ENCODE results near the gene MYBPC2.
A peak's percentile ranks its signal among the peaks of the same experiment; 100 is the strongest.

MYBPC2 gene

DNA sequence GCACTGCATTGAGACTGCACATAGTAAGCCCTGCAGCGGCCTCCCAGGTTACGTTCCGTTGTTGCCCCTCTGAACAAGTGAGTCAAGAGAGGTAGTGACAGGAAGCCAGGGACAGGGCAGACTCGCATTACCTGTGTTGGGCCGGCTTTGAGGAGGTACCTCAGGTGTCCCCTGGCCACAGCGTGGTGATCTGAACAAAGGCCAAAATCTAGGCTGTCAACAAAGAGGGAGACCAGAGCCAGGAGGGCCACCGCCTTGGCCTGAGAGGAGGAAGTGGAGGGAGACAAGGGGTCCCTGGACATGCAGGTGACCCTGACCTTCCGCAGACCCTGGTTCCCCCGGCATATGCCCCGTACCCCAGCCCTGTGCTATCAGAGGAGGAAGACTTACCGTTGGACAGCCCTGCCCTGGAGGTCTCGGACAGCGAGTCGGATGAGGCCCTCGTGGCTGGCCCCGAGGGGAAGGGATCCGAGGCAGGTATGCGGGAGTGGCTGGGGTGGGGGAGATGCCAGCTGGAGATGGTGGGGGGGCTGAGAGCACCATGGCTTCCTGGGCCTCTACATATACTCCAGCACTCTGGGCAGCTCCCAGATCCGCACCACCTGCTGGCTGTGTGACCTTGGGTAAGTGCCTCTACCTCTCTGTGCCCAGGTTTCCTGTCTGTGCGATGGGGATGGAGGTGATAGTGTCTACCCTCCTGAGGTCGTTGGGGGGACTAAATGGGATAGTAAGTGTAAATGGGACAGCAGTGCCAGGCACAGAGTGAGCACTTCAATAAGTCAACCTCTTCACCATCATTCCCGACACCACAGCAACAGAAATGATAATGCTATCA, 9.2 kb upstream of the MYBPC2 start:
- peaks cover 16% of the 10 kb centered on the region for H3K27me3 ChIP-seq (ENCODE audit: control insufficient read depth, insufficient read depth, low read length)
- H3K4me3 ChIP-seq (ENCODE audit: low read length) = peak overlapping the region; percentile 1
- no peak overlapping the region for H3K9ac ChIP-seq (ENCODE audit: low read length)
- no peak overlapping the region for H3K27ac ChIP-seq (ENCODE audit: low read depth, low read length)
- H3K36me3 ChIP-seq (ENCODE audit: control insufficient read depth, insufficient read depth, low read length) = no peaks in the 10 kb centered on the region
- H3K4me1 ChIP-seq (ENCODE audit: control insufficient read depth, insufficient read depth, low read length) = no peaks in the 10 kb centered on the region

DNA sequence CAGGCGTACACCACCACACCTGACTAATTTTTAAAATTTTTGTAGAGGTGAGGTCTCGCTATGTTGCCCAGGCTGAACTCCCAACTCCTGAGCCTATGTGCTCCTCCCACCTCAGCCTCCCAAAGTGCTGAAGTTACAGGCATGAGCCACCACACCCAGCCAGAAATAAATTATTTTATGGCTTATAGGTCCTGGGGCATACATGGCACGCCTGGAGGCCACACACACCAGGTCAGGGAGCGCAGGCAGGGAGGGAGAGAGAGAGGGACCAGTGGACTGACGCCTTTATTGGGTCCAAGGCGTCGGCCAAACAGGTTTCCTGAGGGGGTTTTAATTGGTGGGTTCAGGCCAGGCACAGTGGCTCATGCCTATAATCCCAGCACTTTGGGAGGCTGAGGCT, 7.1 kb upstream of the MYBPC2 start:
- H3K27ac ChIP-seq (ENCODE audit: low read depth, low read length) = no peak overlapping the region
- no peaks in the 10 kb centered on the region for H3K36me3 ChIP-seq (ENCODE audit: control insufficient read depth, insufficient read depth, low read length)
- H3K27me3 ChIP-seq (ENCODE audit: control insufficient read depth, insufficient read depth, low read length) = peaks cover 6% of the 10 kb centered on the region
- no peak overlapping the region for H3K9ac ChIP-seq (ENCODE audit: low read length)
- H3K4me3 ChIP-seq (ENCODE audit: low read length) = no peak overlapping the region
- no peaks in the 10 kb centered on the region for H3K4me1 ChIP-seq (ENCODE audit: control insufficient read depth, insufficient read depth, low read length)

DNA sequence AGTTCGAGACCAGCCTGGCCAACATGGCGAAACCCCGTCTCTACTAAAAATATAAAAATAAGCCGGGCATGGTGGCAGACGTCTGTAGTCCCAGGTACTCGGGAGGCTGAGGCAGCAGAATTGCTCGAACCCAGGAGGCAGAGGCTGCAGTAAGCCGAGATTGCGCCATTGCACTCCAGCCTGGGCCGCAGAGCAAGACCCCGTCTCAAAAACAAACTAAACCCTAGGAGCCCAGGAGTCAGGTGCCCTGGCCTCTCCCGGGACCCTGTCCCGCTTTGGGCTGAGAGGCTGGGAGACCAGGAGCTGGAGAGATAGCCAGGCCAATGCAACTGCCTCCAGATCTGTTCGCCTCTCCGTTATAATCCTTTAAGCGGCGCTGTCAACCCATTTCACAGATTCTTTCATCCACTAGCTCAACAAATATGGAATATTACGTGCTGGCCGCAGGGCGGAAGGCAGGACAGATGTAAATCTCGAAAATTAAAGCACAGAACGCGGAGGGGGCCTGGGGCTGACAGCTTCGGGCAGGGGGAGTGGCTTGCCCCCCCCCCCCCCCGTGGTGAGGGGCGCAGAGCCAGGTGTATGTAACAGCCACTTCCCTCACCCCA, 5.3 kb upstream of the MYBPC2 start:
- peak overlapping the region; percentile 35 for H3K4me3 ChIP-seq (ENCODE audit: low read length)
- no peak overlapping the region for H3K9ac ChIP-seq (ENCODE audit: low read length)
- H3K36me3 ChIP-seq (ENCODE audit: control insufficient read depth, insufficient read depth, low read length) = no peaks in the 10 kb centered on the region
- H3K27me3 ChIP-seq (ENCODE audit: control insufficient read depth, insufficient read depth, low read length) = peaks cover 3% of the 10 kb centered on the region
- H3K27ac ChIP-seq (ENCODE audit: low read depth, low read length) = peak overlapping the region; percentile 24
- no peaks in the 10 kb centered on the region for H3K4me1 ChIP-seq (ENCODE audit: control insufficient read depth, insufficient read depth, low read length)

DNA sequence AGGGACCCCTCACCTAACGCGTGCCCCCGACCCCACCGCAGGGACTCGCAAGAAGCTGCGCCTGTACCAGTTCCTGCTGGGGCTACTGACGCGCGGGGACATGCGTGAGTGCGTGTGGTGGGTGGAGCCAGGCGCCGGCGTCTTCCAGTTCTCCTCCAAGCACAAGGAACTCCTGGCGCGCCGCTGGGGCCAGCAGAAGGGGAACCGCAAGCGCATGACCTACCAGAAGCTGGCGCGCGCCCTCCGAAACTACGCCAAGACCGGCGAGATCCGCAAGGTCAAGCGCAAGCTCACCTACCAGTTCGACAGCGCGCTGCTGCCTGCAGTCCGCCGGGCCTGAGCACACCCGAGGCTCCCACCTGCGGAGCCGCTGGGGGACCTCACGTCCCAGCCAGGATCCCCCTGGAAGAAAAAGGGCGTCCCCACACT, 4.7 kb upstream of the MYBPC2 start:
- Histone ChIP-seq H3K4me1 (ENCODE audit: control insufficient read depth, insufficient read depth, low read length) (no peaks in the 10 kb centered on the region), H3K36me3 (ENCODE audit: control insufficient read depth, insufficient read depth, low read length) (no peaks in the 10 kb centered on the region), H3K9ac (ENCODE audit: low read length) (no peak overlapping the region), H3K4me3 (ENCODE audit: low read length) (peak overlapping the region; percentile 35), H3K27me3 (ENCODE audit: control insufficient read depth, insufficient read depth, low read length) (peaks cover 9% of the 10 kb centered on the region), H3K27ac (ENCODE audit: low read depth, low read length) (peak overlapping the region; percentile 24)

DNA sequence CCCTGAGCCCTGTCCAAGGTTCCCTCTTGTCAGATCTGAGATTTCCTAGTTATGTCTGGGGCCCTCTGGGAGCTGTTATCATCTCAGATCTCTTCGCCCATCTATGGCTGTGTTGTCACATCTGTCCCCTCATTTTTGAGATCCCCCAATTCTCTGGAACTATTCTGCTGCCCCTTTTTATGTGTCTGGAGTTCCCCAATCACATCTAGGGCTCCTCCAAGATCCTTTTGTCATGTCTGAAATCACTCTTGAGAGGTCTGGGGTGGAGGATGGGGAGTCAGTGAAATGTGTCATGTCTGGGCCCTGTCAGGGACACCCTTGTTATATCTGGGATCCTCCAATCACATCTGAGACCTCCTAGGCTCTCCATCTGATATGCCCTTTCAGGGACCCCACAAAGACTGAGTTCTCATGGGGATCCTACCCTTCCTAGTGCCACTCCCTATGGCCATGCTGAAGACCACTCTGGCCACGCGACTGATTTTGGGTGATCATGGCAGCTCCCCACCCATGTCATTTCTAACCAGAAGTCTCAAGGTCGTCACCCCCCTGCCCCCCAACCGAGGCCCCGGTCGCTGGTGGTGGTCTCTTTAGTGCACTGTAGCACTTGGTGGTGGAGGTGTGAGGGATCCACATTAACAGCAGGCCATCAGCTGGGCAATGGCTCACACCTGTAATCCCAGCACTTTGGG, 3.8 kb upstream of the MYBPC2 start:
- Histone ChIP-seq H3K4me1 (ENCODE audit: control insufficient read depth, insufficient read depth, low read length) (no peaks in the 10 kb centered on the region), H3K27ac (ENCODE audit: low read depth, low read length) (no peak overlapping the region), H3K4me3 (ENCODE audit: low read length) (no peak overlapping the region), H3K9ac (ENCODE audit: low read length) (no peak overlapping the region), H3K36me3 (ENCODE audit: control insufficient read depth, insufficient read depth, low read length) (no peaks in the 10 kb centered on the region), H3K27me3 (ENCODE audit: control insufficient read depth, insufficient read depth, low read length) (peaks cover 9% of the 10 kb centered on the region)

DNA sequence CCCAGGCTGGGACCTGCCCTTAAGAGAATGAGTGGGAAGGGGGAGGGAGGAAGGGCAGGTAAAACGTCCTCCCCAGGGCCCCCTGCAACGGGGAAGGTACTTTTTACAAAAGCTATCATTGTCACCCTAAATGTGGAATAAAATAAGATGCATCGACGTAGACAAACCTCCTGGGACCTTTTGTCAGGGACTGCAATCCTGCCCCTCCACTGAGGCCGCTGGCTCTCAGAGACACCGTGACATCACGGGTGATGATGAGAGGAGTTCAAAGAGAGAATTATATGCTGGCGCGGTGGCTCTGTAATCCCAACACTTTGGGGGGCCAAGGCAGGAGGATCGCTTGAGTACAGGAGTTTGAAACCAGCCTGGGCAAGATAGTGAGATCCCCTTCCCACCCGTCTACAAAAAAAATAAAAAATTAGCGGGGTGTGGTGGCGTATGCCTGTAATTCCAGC, 1.8 kb upstream of the MYBPC2 start:
- Histone ChIP-seq H3K27me3 (ENCODE audit: control insufficient read depth, insufficient read depth, low read length) (peaks cover 9% of the 10 kb centered on the region), H3K4me3 (ENCODE audit: low read length) (peak overlapping the region; percentile 75), H3K36me3 (ENCODE audit: control insufficient read depth, insufficient read depth, low read length) (no peaks in the 10 kb centered on the region), H3K4me1 (ENCODE audit: control insufficient read depth, insufficient read depth, low read length) (no peaks in the 10 kb centered on the region), H3K9ac (ENCODE audit: low read length) (no peak overlapping the region), H3K27ac (ENCODE audit: low read depth, low read length) (no peak overlapping the region)

DNA sequence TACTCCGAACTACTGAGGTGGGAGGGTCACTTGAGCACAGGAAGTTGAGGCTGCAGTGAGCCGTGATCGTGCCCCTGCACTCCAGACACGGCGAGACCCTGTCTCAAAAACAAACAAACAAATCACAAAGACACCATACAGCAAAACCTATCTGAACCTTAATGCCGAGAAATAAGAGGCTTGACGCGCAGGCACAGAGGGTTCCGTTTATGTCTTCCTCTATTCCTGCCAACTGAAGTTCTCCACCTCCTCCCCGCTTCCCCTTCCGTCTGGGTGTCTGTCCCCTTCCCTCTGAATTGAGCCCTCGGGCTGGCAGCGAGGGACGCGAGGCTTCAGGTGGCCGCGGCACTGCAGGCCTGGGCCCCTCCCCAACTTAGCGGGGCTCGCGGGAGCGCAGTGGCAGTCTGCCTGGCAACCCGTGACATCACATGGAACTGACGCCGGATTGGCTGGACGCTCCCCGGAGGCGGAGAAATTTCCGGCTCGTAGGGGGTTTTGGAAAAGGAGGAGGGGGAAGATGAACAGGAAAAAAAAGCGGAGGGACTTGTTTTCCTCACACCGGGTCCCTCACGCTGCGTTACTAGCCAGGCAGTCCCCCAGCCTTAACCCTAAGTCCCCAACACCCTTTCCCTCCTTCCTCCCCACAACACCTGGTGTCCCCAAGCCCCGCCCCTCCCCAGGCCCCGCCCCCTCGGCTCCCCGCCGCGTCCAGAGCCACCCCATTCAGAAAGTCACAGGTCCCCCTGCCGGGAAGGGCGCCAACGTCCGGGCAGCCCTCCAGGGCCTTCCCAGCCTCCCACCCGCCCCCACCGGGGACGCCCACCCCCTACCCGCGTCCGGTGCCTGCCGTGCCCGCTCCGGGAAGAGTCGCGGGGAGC, 1.1 kb upstream of the MYBPC2 start:
- Histone ChIP-seq H3K27me3 (ENCODE audit: control insufficient read depth, insufficient read depth, low read length) (peaks cover 9% of the 10 kb centered on the region), H3K27ac (ENCODE audit: low read depth, low read length) (no peak overlapping the region), H3K9ac (ENCODE audit: low read length) (peak overlapping the region; percentile 45), H3K4me3 (ENCODE audit: low read length) (peak overlapping the region; percentile 75), H3K36me3 (ENCODE audit: control insufficient read depth, insufficient read depth, low read length) (no peaks in the 10 kb centered on the region), H3K4me1 (ENCODE audit: control insufficient read depth, insufficient read depth, low read length) (no peaks in the 10 kb centered on the region)

DNA sequence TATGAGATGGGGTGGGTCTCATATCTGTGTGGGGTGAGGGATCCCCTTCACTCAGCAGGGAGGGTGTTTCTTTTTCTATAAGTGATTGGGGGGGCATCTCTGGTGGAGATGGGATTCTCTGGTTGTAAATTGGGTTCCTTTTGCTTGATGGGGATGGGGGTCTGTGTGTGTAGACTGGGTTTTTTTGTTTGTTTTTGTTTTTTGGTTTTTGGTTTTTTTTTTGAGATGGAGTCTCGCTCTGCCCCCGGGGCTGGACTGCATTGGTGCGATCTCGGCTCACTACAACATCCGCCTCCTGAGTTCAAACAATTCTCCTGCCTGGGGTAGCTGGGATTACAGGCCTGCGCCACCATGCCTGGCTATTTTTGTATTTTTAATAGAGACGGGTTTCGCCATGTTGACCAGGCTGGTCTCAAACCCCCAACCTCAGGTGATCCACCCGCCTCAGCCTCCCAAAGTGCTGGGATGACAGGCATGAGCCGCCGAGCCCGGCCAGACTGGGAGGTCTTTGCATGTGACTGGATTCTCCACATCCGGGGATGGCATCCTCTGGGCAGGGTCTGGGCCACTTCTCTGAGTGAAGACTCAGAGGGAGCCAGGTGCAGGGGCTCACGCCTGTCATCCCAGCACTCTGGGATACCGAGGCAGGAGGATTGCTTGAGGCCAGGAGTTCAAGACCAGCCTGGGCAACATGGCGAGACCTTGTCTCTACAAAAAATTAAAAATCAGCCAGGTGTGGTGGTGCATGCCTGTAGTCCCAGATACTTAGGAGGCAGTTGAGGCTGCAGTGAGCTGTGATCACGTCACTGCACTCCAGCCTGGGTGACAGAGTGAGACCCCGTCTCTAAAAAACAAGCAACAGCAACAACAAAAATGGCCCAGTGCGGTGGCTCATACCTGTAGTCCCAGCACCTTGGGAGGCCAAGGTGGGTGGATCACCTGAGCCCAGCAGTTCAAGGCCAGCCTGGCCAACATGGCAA, 799 bp downstream of the MYBPC2 start:
- Histone ChIP-seq H3K9ac (ENCODE audit: low read length) (no peak overlapping the region), H3K27ac (ENCODE audit: low read depth, low read length) (no peak overlapping the region), H3K27me3 (ENCODE audit: control insufficient read depth, insufficient read depth, low read length) (peaks cover 6% of the 10 kb centered on the region), H3K36me3 (ENCODE audit: control insufficient read depth, insufficient read depth, low read length) (no peaks in the 10 kb centered on the region), H3K4me3 (ENCODE audit: low read length) (no peak overlapping the region), H3K4me1 (ENCODE audit: control insufficient read depth, insufficient read depth, low read length) (no peaks in the 10 kb centered on the region)

DNA sequence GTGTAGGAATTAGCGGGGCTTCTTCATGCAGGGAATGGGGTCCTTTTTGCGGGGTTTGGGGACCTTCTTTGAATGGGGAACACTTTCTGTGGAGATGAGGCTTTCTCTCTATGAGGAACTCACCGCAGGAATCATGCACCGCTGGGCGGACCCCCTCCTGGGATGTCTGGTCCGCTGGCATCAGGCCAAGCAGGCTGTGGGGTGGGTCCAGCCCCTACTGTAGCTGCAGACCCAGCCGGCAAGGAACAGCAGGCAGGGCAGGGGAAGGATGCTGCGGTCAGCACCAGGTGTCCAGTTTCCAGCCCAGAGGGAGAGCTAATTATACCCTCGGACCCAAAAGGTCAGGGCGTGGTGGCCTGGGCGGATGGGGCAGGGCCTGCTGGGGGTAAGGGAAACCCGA, 1.8 kb downstream of the MYBPC2 start:
- no peak overlapping the region for H3K4me3 ChIP-seq (ENCODE audit: low read length)
- no peaks in the 10 kb centered on the region for H3K4me1 ChIP-seq (ENCODE audit: control insufficient read depth, insufficient read depth, low read length)
- H3K27ac ChIP-seq (ENCODE audit: low read depth, low read length) = no peak overlapping the region
- H3K27me3 ChIP-seq (ENCODE audit: control insufficient read depth, insufficient read depth, low read length) = peaks cover 6% of the 10 kb centered on the region
- H3K9ac ChIP-seq (ENCODE audit: low read length) = no peak overlapping the region
- no peaks in the 10 kb centered on the region for H3K36me3 ChIP-seq (ENCODE audit: control insufficient read depth, insufficient read depth, low read length)

DNA sequence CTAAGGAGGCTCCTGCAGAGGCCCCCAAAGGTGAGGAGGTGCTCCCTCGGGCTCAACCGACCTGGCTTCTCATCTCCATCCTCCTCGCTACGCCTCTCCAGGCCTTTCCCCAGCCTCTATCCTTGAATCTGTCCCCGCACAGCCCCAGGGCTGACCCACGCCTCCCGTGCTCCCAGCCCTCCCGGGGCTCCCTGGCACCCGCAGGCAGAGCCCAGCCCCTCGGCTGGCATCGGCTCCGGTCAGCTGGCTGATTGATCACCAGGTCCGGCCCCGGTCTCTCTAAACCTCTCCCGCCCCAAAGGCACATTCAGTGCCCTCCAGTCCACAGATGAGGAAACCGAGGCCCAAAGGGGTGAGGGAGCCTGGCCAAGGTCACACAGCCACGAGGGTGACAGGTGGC, 2.5 kb downstream of the MYBPC2 start:
- Histone ChIP-seq H3K27me3 (ENCODE audit: control insufficient read depth, insufficient read depth, low read length) (peaks cover 6% of the 10 kb centered on the region), H3K27ac (ENCODE audit: low read depth, low read length) (no peak overlapping the region), H3K4me1 (ENCODE audit: control insufficient read depth, insufficient read depth, low read length) (no peaks in the 10 kb centered on the region), H3K4me3 (ENCODE audit: low read length) (no peak overlapping the region), H3K9ac (ENCODE audit: low read length) (no peak overlapping the region), H3K36me3 (ENCODE audit: control insufficient read depth, insufficient read depth, low read length) (no peaks in the 10 kb centered on the region)

DNA sequence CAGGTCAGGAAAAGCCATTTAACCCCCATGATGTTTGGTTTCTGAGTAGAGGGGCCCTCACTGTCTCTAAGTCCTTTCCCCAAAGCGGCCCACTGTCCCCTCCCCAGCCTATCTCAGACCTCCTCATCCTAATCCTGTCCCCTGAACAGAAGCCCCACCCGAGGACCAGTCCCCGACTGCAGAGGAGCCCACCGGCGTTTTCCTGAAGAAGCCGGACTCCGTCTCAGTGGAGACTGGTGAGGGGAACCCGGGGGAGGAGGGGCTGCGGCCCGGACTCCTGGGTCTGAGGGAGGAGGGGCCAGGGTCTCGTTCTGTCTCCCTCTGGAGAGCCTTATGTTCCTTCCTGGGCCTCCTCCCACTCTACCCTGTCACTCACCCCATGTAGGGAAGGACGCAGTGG, 2.9 kb downstream of the MYBPC2 start:
- H3K27ac ChIP-seq (ENCODE audit: low read depth, low read length) = no peak overlapping the region
- no peak overlapping the region for H3K9ac ChIP-seq (ENCODE audit: low read length)
- no peaks in the 10 kb centered on the region for H3K36me3 ChIP-seq (ENCODE audit: control insufficient read depth, insufficient read depth, low read length)
- no peaks in the 10 kb centered on the region for H3K4me1 ChIP-seq (ENCODE audit: control insufficient read depth, insufficient read depth, low read length)
- no peak overlapping the region for H3K4me3 ChIP-seq (ENCODE audit: low read length)
- H3K27me3 ChIP-seq (ENCODE audit: control insufficient read depth, insufficient read depth, low read length) = peaks cover 6% of the 10 kb centered on the region

Measured in rectal smooth muscle tissue (tissue), 1 donor.